Activated CD8-positive, alpha-beta memory T cell treated with anti-CD3 and anti-CD28 coated beads, Interleukin-2, amount 50 U/mL, for 24 hours (primary cell): ENCODE data around the gene ACSF3.
A peak's percentile ranks its signal among the peaks of the same experiment; 100 is the strongest.
"Not testable (repeated sequence)": the region's sequence is repeated elsewhere in the genome, so short reads cannot be mapped to it uniquely, and the experiment has no call there.

Experiments used
- DNase-seq: peaks from one replicate; pipeline ENCODE4 v3.0.0-alpha.2; 2020; ENCODE audit errors: extremely low read depth

Gene ACSF3

DNA sequence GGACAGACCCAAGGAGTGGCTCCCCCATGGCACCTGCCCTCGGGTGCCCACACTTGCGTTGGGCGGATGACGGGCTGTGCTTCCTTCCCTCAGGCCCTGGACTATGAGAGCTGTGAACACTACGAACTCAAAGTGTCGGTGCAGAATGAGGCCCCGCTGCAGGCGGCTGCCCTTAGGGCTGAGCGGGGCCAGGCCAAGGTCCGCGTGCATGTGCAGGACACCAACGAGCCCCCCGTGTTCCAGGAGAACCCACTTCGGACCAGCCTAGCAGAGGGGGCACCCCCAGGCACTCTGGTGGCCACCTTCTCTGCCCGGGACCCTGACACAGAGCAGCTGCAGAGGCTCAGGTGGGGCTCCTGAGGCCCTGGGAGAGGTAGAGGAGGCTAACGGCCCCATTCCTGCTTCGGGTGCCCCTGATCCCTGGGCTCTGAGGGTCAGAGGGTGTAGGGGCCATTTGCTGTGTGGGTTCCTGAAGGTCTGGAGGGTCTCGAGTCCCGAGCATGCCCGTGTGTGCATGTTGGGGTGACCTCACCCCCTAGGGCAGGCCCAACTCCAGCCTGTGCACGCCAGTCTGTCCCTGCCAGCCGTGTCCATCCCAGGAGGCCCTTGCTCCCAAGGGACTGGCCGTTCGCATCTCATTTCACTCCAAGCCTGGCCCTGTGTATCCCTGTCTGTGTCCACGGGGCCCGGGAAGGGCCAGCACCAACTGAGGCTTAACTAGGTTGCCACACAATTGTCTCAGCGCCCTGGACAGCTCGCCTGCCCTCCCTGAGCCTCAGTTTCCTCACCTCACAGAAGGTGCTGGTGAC lies 96.7 kb downstream of the ACSF3 start:
- DNase-seq = no peak

DNA sequence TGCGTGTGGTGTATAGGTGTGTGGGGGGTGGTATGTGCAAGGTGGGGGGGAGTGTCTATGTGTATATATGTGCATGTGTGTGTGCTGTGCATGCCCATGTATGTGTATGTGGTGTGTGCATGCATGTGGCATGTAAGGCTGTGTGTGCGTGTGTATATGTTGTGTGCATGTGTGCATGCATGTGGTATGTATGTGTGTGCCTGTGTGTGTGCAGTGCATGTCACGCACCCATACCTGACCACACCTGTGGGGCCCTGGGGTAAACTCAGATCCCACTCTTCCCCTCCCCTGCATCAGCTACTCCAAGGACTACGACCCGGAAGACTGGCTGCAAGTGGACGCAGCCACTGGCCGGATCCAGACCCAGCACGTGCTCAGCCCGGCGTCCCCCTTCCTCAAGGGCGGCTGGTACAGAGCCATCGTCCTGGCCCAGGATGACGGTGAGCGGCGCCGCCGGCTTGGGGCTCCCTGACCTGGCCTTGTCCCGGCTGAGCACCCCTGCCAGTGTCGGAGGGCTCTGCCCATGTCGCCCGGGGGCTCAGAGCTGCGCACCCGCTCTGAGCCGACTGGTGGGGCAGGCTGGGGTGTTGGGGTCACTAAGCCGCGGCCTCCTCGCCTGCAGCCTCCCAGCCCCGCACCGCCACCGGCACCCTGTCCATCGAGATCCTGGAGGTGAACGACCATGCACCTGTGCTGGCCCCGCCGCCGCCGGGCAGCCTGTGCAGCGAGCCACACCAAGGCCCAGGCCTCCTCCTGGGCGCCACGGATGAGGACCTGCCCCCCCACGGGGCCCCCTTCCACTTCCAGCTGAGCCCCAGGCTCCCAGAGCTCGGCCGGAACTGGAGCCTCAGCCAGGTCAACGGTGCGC lies 97.6 kb downstream of the ACSF3 start:
- no peak for DNase-seq

DNA sequence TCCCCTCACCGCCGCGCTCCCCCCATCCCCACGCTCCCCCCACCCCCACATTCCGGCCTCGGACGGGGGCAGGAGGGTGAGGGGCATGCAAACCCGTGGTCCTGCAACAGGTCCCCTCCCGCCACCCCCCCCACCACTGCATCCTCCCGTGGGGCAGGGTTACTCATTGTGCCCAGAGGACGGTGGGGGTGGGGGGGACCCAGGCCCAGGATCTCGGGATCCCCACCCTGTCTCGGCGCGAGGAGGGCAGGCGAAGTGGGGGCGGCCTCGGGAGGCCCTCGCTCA lies 98.2 kb downstream of the ACSF3 start:
- DNase-seq = no peak

DNA sequence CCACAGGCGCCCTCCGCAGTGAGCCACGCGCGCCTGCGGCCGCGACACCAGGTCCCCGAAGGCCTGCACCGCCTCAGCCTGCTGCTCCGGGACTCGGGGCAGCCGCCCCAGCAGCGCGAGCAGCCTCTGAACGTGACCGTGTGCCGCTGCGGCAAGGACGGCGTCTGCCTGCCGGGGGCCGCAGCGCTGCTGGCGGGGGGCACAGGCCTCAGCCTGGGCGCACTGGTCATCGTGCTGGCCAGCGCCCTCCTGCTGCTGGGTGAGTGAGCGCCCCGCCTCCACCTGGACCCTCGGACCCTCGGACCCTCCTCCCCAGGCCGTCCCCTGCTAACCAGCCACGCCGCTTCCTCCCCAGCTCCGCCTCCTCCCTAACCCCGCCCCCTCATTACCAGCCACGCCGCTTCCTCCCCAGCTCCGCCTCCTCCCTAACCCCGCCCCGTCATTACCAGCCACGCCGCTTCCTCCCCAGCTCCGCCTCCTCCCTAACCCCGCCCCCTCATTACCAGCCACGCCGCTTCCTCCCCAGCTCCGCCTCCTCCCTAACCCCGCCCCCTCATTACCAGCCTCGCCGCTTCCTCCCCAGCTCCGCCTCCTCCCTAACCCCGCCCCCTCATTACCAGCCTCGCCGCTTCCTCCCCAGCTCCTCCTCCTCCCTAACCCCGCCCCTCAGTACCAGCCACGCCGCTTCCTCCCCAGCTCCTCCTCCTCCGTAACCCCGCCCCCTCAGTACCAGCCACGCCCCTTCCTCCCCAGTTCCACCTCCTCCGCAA lies 98.7 kb downstream of the ACSF3 start:
- not testable (repeated sequence) for DNase-seq

DNA sequence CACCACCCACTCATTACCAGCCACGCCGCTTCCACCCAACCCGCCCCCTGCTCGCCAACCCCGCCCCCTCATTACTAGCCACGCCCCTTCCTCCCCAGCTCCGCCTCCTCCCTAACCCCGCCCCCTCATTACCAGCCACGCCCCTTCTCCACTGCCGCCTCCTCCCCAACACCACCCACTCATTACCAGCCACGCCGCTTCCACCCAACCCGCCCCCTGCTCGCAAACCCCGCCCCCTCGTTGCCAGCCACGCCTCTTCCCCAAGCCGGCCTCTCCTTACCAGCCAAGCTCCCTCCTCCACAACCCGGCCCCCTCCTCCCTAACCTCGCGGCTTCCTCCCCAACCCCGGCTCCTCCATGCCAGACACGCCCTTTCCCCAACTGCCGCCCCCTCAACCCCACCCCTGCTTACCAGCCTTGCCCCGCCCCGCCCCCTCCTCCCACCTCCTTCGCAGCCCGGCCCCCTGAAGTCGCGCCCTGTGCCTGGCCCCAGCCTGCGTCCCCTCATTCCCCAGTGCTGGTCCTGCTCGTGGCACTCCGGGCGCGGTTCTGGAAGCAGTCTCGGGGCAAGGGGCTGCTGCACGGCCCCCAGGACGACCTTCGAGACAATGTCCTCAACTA lies 99.4 kb downstream of the ACSF3 start:
- DNase-seq = peak; percentile 45

DNA sequence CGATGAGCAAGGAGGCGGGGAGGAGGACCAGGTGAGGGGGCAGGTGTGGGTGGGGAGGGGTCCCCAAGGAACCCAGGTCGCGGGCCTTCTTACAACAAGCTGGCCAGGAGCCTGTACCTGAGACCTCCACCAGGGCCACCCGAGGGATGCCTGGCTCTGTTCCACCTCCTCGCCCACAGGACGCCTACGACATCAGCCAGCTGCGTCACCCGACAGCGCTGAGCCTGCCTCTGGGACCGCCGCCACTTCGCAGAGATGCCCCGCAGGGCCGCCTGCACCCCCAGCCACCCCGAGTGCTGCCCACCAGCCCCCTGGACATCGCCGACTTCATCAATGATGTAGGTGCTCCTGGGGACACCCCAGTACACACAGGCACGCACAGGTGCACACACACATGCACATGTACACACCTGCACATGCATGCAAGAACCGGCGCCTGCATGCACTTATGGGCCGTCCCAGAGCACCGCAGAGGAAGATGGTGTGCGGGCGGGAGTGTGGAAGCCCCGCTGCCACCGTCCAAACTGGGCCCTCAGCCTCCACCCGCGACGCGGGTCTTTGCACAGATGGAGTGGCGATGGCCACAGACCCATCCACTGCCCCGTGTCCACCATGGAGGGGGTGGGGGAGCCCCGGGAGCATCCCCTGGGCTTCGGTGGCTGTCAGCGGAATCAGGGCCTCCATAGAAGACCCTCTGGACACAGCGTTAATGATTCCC lies 100.1 kb downstream of the ACSF3 start:
- DNase-seq = no peak

DNA sequence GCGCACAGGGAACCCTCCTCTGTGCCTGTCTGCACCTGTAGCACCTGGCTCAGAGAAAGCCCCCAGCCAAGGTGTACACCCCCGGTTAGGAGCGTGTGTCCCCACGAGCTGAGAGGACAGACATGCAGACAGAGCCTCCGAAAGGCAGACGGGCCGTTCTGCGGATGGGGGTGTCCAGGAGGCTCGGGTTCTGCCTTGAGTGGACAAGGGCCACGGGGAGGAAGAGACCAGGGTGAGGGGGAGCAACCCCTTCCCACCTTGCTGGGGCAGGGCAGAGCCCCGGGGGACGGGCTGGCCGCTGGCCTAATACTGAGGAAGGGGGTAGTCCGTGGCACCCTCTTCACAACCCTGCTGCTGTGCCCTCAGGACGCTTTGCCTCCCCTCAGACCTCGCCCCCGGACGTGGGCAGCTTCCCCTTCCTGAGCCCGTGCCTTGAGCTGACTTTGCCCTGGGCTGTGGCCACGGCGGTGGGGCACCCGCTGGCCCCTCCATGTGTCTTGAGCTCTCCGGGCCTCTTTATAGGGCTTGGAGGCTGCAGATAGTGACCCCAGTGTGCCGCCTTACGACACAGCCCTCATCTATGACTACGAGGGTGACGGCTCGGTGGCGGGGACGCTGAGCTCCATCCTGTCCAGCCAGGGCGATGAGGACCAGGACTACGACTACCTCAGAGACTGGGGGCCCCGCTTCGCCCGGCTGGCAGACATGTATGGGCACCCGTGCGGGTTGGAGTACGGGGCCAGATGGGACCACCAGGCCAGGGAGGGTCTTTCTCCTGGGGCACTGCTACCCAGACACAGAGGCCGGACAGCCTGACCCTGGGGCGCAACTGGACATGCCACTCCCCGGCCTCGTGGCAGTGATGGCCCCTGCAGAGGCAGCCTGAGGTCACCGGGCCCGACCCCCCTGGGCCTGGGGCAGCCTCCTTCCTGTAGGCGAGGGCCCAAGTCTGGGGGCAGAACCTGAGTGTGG lies 101.0 kb downstream of the ACSF3 start:
- DNase-seq = no peak

DNA sequence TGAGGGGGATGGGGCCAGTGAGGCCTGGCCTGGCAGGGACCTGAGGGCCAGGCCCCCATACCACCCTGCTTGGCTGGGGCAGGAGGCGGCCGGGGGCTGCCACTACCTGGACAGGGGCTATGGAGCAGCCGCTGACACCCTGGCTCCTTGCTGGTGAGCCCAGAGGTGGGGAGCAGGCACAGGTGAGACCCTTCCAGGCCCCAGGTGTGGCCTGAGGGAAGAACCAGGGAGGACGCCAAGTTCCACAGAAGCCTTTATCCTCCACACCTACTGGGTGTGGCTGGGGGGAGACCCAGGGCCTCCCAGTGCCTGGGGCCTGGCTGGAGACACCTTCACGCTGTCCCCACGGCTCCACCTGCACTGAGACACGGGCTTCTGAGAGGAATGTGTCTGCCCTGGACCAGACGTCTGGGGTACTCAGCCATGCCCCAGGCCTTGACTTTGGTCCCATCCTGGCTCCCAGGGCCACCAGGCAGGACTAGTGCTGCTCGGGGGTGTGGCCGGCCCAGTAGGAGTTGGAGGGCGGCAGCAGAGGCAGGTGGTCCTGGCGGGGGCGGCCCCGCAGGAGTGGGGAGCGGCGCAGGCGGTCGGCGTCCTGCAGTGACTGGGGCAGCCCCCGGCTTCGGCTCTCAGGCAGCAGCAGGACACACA lies 102.0 kb downstream of the ACSF3 start:
- no peak for DNase-seq

DNA sequence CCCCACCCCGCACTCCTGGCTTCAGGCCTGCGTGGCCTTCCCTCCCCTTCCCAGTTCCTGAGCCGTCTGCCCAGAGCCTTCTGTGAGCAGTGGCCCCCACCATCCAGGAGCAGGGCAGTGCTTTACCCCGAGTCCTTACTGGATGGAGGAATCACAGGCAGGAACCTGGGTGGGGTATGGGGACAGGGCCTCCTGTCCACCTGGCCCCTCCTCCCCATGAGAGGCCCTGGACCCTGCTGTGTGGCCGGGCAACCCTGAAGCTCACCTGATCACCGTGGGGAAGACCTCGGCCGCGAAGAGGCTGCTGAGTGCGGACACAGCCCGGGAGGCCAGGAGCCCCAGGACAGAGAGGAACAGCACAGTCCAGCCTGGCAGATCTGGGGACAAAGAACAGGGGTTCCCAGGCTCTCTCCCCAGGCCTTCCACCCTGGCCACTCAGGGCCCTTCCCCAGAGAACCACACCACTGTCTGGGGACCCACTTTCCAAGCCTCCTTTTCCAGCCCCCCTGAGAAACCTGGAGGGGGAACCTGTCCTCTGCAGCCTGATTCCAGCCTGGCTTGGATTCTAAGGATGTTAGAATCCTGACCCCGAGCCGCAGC lies 103.5 kb downstream of the ACSF3 start:
- no peak for DNase-seq

DNA sequence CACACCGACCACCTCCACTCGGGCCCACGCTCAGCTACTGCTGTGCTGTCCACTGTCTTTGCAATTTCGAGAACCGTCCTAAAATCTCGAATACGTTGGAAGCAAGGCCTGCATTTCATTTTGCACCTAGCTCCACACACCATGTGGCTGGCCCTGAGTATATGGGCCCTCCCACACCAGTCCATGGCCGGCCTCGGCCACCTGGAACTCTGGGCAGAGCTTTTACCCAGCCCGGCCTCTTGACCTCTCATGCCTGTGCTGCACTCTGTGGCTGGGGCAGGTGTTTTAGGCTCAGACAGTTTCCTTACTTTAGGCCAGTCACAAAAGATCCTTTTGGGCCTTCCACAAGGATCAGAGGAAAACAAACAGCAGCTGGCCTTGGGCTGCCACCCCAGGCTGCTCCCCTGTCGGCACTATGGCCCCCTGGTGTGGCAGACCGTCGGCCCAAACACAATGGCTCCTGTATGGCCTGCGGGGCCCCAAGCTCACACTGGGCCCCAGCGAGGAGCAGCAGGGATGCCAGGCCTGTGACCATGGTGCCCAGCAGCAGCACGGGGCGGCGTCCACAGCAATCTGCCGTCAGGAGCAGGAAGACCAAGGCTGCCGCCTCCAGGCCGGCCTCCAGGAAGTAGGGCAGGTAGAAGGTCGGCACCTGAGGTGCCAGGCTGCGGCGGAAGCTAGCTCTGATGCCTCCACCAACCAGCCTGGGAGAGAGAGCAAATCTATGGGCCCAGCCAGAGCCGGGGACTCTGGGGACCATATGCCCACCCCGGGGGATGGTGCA lies 104.2 kb downstream of the ACSF3 start:
- no peak for DNase-seq

DNA sequence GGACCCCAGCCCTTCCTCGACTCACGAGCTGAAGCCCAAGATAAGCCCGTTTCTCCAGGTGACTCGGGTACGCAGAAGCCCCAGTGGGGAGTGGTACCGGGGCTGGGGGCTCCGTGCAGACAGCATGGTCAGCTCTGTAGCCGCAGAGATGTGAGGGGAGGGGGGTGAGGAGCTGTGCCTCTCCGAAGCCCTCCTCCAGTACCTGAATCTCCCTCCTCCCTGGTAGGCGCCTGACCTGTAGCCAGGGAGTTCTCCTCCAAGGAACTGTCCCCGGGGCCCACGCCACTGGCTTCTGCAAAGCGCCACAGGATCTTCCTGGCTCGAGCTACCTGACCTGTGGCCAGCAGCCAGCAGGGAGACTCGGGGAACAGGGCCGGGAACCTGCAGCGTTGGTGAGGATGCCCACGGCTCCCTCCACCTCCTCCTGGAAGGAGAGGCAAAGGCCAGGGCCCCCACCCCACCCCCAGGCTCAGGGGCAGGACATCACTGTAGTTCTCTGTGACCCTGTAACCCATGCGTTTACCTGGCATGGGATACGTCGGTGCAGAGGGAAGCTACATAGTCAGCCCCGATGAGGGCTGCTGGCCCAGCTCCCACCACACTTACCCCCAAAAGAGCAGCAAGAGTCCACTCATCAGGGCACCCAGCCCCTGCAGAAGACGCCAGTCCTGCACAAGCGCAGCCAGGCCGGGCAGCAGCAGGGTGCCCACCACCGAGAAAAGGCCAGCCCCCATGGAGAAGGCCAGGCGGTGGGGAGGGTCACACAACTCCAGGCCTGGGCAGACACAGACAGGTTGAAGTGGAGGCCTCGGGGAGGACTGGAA lies 105.0 kb downstream of the ACSF3 start:
- DNase-seq = no peak

DNA sequence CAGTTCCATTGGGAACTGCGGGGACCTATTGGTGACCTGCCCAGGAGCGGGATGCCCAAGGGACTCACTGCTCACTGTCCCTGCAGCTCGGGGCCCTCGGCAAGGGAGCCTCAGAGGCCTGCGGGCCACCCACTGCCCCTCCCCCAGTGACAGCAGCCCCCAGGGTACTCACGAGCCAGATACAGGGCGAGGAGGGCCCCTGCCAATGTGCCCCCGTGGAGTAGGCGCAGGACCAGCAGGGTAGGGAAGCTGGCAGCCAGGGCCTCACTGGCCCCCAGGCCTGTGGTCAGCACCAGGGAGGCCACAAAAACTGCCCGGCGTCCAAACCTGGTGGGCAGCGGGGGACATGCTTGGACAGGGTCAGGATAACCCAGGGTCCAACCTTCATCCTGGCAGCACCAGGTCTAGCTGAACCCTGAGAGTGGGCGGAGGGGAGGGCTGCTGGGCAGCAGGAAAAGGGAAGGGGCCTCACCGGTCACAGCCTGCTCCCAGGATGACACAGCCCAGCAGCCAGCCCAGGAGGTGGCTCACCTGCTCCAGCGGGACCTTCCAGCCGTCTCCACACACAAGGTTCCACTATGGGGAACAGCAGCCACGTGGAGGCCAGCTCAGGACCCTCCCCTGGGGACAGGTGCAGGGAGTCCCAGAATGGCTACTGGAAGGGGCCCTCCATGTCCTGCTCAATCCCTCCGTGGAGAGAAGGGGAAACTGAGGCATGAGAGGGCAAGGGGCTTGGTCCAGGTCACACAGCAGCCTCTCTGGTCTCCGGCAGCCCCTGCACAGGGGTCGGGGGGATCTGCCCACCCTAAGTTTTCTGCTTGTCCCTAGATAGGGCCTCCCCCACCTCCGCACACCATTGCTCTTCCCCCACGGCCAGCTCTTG lies 105.8 kb downstream of the ACSF3 start:
- DNase-seq = no peak

DNA sequence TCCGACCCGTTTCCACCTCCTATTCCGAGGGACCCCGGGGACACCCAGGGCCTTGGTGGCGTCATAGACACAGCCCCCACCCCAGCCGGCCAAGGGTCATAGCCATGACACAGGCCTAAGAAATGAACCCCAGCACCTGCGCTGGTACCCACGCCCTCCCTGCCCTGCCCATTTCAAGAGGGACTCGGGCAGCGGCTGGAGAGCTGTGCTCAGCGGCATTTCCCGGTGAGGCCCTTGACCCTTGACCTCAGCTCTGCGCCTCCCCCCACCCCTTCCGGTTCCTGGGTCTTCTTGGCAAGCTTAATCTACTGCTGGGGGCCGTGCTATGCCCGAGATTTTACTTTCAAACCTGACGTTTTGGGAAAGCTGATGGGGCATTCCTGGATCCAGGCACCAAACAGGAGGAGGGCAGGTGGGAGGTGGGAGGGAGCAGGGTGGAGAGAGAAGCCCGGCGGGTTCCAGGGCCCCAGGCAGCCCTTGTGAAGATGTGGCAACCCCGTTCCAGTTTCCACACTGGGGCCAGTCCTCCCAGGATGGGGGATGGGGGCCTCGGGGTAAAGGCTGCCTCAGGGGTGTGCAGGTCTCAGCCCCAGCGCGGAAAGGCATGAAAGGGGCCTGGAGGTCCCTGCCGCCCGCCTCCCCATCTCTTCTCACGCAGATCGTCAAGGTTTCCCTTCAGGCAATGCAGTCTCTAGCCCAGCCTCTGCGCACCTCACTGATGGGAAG lies 106.6 kb downstream of the ACSF3 start, which contains the start of gene SLC22A31:
Gene SLC22A31, minus strand, starts transcription at position 414 of the 726 bp plus-strand sequence. Its CDS starts 36 bp downstream, at position 378.
- no peak for DNase-seq

DNA sequence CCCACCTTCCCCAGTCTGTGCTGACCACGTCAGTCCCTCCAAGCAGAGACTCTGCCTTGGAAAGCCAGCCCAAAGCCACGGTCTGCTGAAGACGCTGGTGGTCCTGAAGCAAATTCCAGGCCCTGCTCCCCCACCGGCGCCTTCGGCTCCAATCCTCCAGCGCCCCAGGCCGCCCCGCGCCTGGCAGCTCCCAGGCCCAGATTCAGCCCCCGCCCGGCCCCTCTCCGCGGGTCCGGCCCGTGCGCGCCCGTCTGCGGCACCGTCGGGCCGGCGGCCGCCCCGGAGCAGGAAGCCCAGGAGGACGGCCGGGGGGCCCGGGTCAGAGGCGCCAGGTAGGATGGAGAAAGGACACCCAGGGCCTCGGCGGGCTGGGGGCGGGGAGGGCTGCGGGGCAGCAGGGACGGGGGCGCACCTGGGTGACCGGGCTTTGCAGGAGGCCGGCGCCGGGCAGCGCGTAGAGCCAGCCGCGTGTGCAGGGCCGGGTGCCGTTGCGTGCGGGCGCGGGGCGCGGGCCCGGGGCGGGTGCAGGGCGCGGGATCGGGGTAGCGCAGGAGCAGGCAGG lies 107.3 kb downstream of the ACSF3 start:
- no peak for DNase-seq
